Body of pancreas (tissue), 4 donors: ENCODE results near the gene HOMER2. TPM values are rescaled to one million over a fixed set of nuclear protein-coding genes. Genes with fewer than 3 reads are reported as not detected.
"Not testable (repeated sequence)": the region's sequence is repeated elsewhere in the genome, so short reads cannot be mapped to it uniquely, and the experiment has no call there.

Experiments
- ATAC-seq: fragments of 150-250 bp; one replicate; pipeline ENCODE4 v1.9.1; 2016
- DNase-seq, 4 donors: peaks; one replicate each; pipeline ENCODE4 v3.0.0-alpha.2; 2019
- H3K27ac ChIP-seq, 4 donors: fragments of 200-600 bp; sonication (generic); 1 replicate in 3 of 4; 2 replicates in 1 of 4; pipeline versions ENCODE4 v1.5.1 to v1.6.1; 2016 to 2019; ENCODE audit warnings: mild to moderate bottlenecking in 1 of 4, mixed read lengths in 1 of 4, moderate library complexity in 1 of 4
- H3K27me3 ChIP-seq, 2 donors: fragments of 200-600 bp; sonication (generic); one replicate each; pipeline ENCODE4 v1.6.0; 2016; ENCODE audit warnings: mild to moderate bottlenecking in 1 of 2
- H3K36me3 ChIP-seq, 2 donors: fragments of 200-600 bp; sonication (generic); replicated peaks in 1 of 2; 2 replicates each; pipeline ENCODE4 v1.5.1; 2016; ENCODE audit warnings: low read depth in 2 of 2; ENCODE audit not compliant: insufficient read depth in 1 of 2
- H3K4me1 ChIP-seq: fragments of 200-600 bp; sonication (generic); one replicate; pipeline ENCODE4 v1.6.0; 2016
- H3K4me3 ChIP-seq, 2 donors: fragments of 200-600 bp; sonication (generic); 1 replicate in 1 of 2; 2 replicates in 1 of 2; pipeline ENCODE4 v1.5.1; 2016 to 2019
- H3K9me3 ChIP-seq, 3 donors: fragments of 200-600 bp; sonication (generic); 1 replicate in 2 of 3; 2 replicates in 1 of 3; pipeline ENCODE4 v1.5.1; 2016
- CTCF ChIP-seq, 7 experiments: fragments of 450-650 bp in 4 of 7; fragments of 200-600 bp in 3 of 7; sonication (generic) in 3 of 7; IDR thresholded peaks; one replicate each; pipeline ENCODE4 v1.5.1; 2016 to 2019; ENCODE audit warnings: antibody characterized with exemption in 7 of 7
- POLR2A ChIP-seq, 3 donors: fragments of 450-650 bp; IDR thresholded peaks; one replicate each; pipeline ENCODE4 v1.6.1; 2016; ENCODE audit warnings: antibody characterized with exemption in 3 of 3, mild to moderate bottlenecking in 2 of 3
- WGBS, 2 donors: methylation state at CpG; one replicate each; pipeline ENCODE4 v1.1.5; 2017; 5-methylcytosine and 5-hydroxymethylcytosine counted together
- intact Hi-C: fragments of 100-400 bp; cut with DNase I; formaldehyde crosslinking; loops from one replicate; pipeline ENCODE4 v1.15.1; 2023
- total RNA-seq, 2 donors: library from RNA; depleted of rRNA; stranded (reverse); fragments of >200 nt; gene quantifications; one replicate each; pipeline ENCODE4 v1.1.0, GENCODE V29; 2016

HOMER2 gene
- total RNA-seq, 2 donors from 2014 or later, result 331 to 469 TPM

- Histone ChIP-seq H3K4me1 (peaks cover 39% of the 10 kb centered on the region), H3K27me3 (no peaks in the 10 kb centered on the region), H3K9me3 (no peaks in the 10 kb centered on the region), H3K4me3 (no peak overlapping the region), H3K27ac (peak overlapping the region; percentile 6 to 77 (median 54)), H3K36me3 (peaks cover 0 to 7% of the 10 kb centered on the region in 2 donors)
- TF ChIP-seq POLR2A (IDR thresholded peaks at IDR 0.05) (no peak), CTCF (IDR thresholded peaks at IDR 0.05) (no peak)
- WGBS, 2 donors, result 28 to 68% methylated on average over 7 of the region's 7 CpGs
- ATAC-seq, result peak; percentile 17
- DNase-seq, result no peak
- intact Hi-C loops, result no loop called here
These were observed 81.7 kb downstream of the HOMER2 start for GRCh38 chr15:82870727-82871320.

- H3K9me3 ChIP-seq, H3K36me3 ChIP-seq, ATAC-seq, intact Hi-C loops, H3K4me3 ChIP-seq, DNase-seq, H3K27me3 ChIP-seq: not testable (repeated sequence)
- WGBS, 2 donors, result 74 to 94% methylated on average over 3 of the region's 3 CpGs
- Histone ChIP-seq H3K27ac (peak overlapping the region in 2 of 4 donors; percentile 1 to 19), H3K4me1 (peaks cover 32% of the 10 kb centered on the region)
These were observed 86.5 kb downstream of the HOMER2 start for GRCh38 chr15:82865981-82866380.

- intact Hi-C loops, ATAC-seq, H3K9me3 ChIP-seq, H3K27me3 ChIP-seq, H3K4me3 ChIP-seq, H3K36me3 ChIP-seq: not testable (repeated sequence)
- peak in 1 of 4 donors; percentile 10 for DNase-seq
- WGBS, 2 donors, result 31 to 36% methylated on average over 4 of the region's 4 CpGs
- H3K4me1 ChIP-seq, result peaks cover 28% of the 10 kb centered on the region
- peak overlapping the region in 2 of 4 donors; percentile 1 to 24 for H3K27ac ChIP-seq
These were observed 86.9 kb downstream of the HOMER2 start for GRCh38 chr15:82865581-82865980.

- H3K36me3 ChIP-seq, result peaks cover 0 to 5% of the 10 kb centered on the region in 2 donors
- no peaks in the 10 kb centered on the region for H3K27me3 ChIP-seq
- no peaks in the 10 kb centered on the region for H3K9me3 ChIP-seq
- TF ChIP-seq POLR2A (IDR thresholded peaks at IDR 0.05), result no peak
- TF ChIP-seq CTCF (IDR thresholded peaks at IDR 0.05), result no peak
- H3K4me1 ChIP-seq, result peaks cover 22% of the 10 kb centered on the region
- 45 to 50% methylated on average over 2 of the region's 2 CpGs for WGBS, 2 donors
- ATAC-seq (peak; percentile 30), DNase-seq (no peak)
- H3K27ac ChIP-seq, result peak overlapping the region in 1 of 4 donors; percentile 24
- H3K4me3 ChIP-seq, result no peak overlapping the region
- intact Hi-C loops, result no loop called here
These were observed 87.6 kb downstream of the HOMER2 start for GRCh38 chr15:82864967-82865366.

GRCh38 chr15:82862886-82863285, 89.6 kb downstream of the HOMER2 start:
- no peak for TF ChIP-seq CTCF (IDR thresholded peaks at IDR 0.05)
- TF ChIP-seq POLR2A (IDR thresholded peaks at IDR 0.05), result no peak
- no peak for ATAC-seq
- Histone ChIP-seq H3K4me1 (peaks cover 21% of the 10 kb centered on the region), H3K27ac (no peak overlapping the region), H3K36me3 (peaks cover 0 to 13% of the 10 kb centered on the region in 2 donors), H3K9me3 (no peaks in the 10 kb centered on the region), H3K4me3 (no peak overlapping the region), H3K27me3 (no peaks in the 10 kb centered on the region)
- WGBS, 2 donors, result 86 to 87% methylated on average over 6 of the region's 6 CpGs
- DNase-seq, result no peak
- intact Hi-C loops, result no loop called here

- TF ChIP-seq CTCF (IDR thresholded peaks at IDR 0.05), result no peak
- no peak for TF ChIP-seq POLR2A (IDR thresholded peaks at IDR 0.05)
- intact Hi-C loops, result no loop called here
- Histone ChIP-seq H3K36me3 (peaks cover 0 to 13% of the 10 kb centered on the region in 2 donors), H3K4me3 (no peak overlapping the region), H3K27ac (no peak overlapping the region), H3K27me3 (no peaks in the 10 kb centered on the region), H3K4me1 (peaks cover 11% of the 10 kb centered on the region), H3K9me3 (no peaks in the 10 kb centered on the region)
- 89 to 95% methylated on average over 11 of the region's 11 CpGs for WGBS, 2 donors
- ATAC-seq, result no peak
- DNase-seq, result no peak
These were observed 93.6 kb downstream of the HOMER2 start for GRCh38 chr15:82858932-82859331.
